Keratinocyte (primary cell): Measurements from ENCODE around the gene GPRIN1. TPM values are rescaled to one million over a fixed set of nuclear protein-coding genes. Genes with fewer than 3 reads are reported as not detected.

Source experiments
- DNase-seq: peaks from one replicate; pipeline ENCODE4 v3.0.0-alpha.2; 2011; ENCODE audit warnings: low read depth, missing footprints, low spot score
- FAIRE-seq: peaks from 2 replicates; lab custom pipeline; 2011; peaks lifted over from hg19 to GRCh38; lab: Jason Lieb, UNC
- H2AFZ ChIP-seq: 2 replicates; pipeline ENCODE4 v1.6.0; 2012; ENCODE audit warnings: low read length, control low read depth, inconsistent platforms; ENCODE audit not compliant: control insufficient read depth
- H3K27ac ChIP-seq: 2 replicates; pipeline ENCODE4 v1.5.1; 2011; ENCODE audit warnings: low read length; ENCODE audit not compliant: control insufficient read depth, insufficient read depth
- H3K27me3 ChIP-seq: 3 replicates; pipeline ENCODE4 v1.6.0; 2011; ENCODE audit warnings: low read length; ENCODE audit not compliant: control insufficient read depth, insufficient read depth; ENCODE audit errors: extremely low read depth
- H3K36me3 ChIP-seq, 2 experiments: 2 replicates in 1 of 2; 3 replicates in 1 of 2; pipeline ENCODE4 v1.5.1; 2011; ENCODE audit warnings: low read length in 2 of 2, mild to moderate bottlenecking in 1 of 2; ENCODE audit not compliant: control insufficient read depth in 2 of 2, insufficient read depth in 2 of 2; ENCODE audit errors: extremely low read depth in 1 of 2
- H3K4me1 ChIP-seq: 3 replicates; pipeline ENCODE4 v1.5.1; 2011; ENCODE audit warnings: low read length; ENCODE audit not compliant: control insufficient read depth, insufficient read depth; ENCODE audit errors: extremely low read depth
- H3K4me2 ChIP-seq: 3 replicates; pipeline ENCODE4 v1.6.0; 2011; ENCODE audit warnings: low read depth, low read length; ENCODE audit not compliant: control insufficient read depth, insufficient read depth; ENCODE audit errors: extremely low read depth
- H3K4me3 ChIP-seq, 3 experiments: fragments of 200-600 bp in 1 of 3; sonication (generic) in 1 of 3; 2 replicates in 2 of 3; 3 replicates in 1 of 3; pipeline ENCODE4 v1.5.1; 2011 to 2016; ENCODE audit warnings: low read length in 3 of 3, mild to moderate bottlenecking in 3 of 3, control low read depth in 2 of 3, inconsistent platforms in 1 of 3, low read depth in 1 of 3, mixed read lengths in 1 of 3, mixed run types in 1 of 3, moderate library complexity in 1 of 3; ENCODE audit not compliant: control insufficient read depth in 2 of 3, insufficient read depth in 2 of 3; ENCODE audit errors: extremely low read depth in 1 of 3
- H3K79me2 ChIP-seq: 2 replicates; pipeline ENCODE4 v1.6.0; 2012; ENCODE audit warnings: low read length; ENCODE audit not compliant: control insufficient read depth, insufficient read depth
- H3K9ac ChIP-seq: 3 replicates; pipeline ENCODE4 v1.6.0; 2011; ENCODE audit warnings: low read length; ENCODE audit not compliant: control insufficient read depth, insufficient read depth; ENCODE audit errors: extremely low read depth
- H3K9me1 ChIP-seq: 3 replicates; pipeline ENCODE4 v1.6.0; 2011; ENCODE audit warnings: low read length; ENCODE audit not compliant: control insufficient read depth, insufficient read depth; ENCODE audit errors: extremely low read depth
- H3K9me3 ChIP-seq: 2 replicates; pipeline ENCODE4 v1.5.1; 2012; ENCODE audit warnings: low read depth, low read length; ENCODE audit not compliant: control insufficient read depth
- H4K20me1 ChIP-seq: 3 replicates; pipeline ENCODE4 v1.6.0; 2011; ENCODE audit warnings: low read length; ENCODE audit not compliant: control insufficient read depth, insufficient read depth; ENCODE audit errors: extremely low read depth
- EZH2 ChIP-seq: IDR thresholded peaks from one replicate; pipeline ENCODE4 v1.6.1; 2012; ENCODE audit warnings: inconsistent platforms, mild to moderate bottlenecking, low read length, moderate library complexity
- dilution Hi-C: fragments of 300-500 bp; cut with MboI; formaldehyde crosslinking; loops from one replicate; pipeline ENCODE4 v1.7.0; 2020; ENCODE audit warnings: low sequenced_read_pairs; ENCODE audit not compliant: extremely low pct_ligation_motif_present
- polyA plus RNA-seq, 5 experiments: library from polyadenylated mRNA; depleted of rRNA in 3 of 5; stranded (reverse) in 3 of 5; stranded (forward) in 1 of 5; unstranded in 1 of 5; fragments of >200 nt; gene quantifications; 1 replicate in 1 of 5; 2 replicates in 3 of 5; 3 replicates in 1 of 5; pipeline versions ENCODE4 v1.2.1 to v1.2.3, GENCODE V29; 2011 to 2012; ENCODE audit warnings: missing spikeins in 2 of 5, low read depth in 1 of 5, low replicate concordance in 1 of 5
- TF ChIP-seq, protein P1 (sequence below), 3 experiments: IDR thresholded peaks in 1 of 3; conservative IDR thresholded peaks in 1 of 3; optimal IDR thresholded peaks in 1 of 3; 2 replicates in 2 of 3; 3 replicates in 1 of 3; pipeline versions ENCODE3 to v1.5.1; 2011; ENCODE audit warnings: low read length in 3 of 3, mild to moderate bottlenecking in 3 of 3, moderate library complexity in 2 of 3, control low read depth in 1 of 3, inconsistent platforms in 1 of 3; ENCODE audit not compliant: insufficient read depth in 2 of 3; ENCODE audit errors: extremely low read depth in 1 of 3

The GPRIN1 gene
- polyA plus RNA-seq, 1 donor (not counting 4 experiments of a cell fraction or from before 2014, with no cell fraction given), result 4.0 TPM

DNA sequence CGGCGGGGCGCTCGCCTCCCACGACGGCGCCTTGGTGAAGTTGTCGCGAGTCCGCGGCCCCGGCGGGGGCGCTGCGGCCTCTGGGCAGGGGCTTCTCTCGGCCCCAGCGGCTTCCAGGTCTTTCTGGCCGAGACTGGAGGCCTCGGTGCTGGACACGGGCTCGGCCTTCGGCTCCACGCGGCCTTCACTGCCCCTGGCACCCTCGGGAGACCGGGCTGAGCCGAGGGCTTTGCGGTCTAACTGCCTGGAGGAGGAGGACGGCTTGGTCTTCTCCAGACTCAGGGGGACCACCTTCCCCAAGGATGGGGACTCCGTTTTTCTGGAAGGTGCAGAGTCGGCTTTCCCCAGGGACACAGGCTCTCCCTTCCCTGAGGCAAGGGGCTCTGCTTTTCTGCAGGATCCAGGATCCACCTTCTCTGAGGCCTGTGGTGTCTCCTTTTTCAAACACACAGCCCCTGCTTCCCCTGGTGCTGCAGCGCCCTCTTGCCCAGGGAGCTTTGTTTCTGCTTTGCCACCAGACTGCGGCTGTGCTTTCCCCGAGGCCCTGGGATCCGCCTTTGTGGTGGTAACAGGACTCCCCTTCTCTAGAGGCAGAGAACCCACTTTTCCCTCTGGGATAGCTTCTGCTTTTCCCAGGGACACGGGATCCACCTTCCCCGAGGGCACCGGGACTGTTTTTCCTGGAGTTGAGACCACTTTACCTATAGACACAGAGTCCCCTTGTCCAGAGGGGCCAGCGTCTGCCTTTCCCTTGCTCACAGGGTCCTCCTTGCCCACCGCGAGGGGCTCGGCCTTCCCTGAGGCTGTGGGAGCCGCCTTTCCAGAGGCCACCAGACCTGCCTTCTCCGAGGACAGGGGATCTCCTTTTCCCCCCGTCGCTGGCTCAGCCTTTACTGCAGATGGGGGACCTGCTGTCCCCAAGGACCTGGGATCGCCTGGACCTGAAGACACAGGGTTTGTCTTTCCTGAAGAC, 12.3 kb downstream of the GPRIN1 start:
- H2AFZ ChIP-seq, result no peak overlapping the region
- no peaks in the 10 kb centered on the region for H3K4me1 ChIP-seq
- dilution Hi-C loops, result no loop called here
- FAIRE-seq (no peak), DNase-seq (no peak)
- no peaks in the 10 kb centered on the region for H4K20me1 ChIP-seq
- H3K79me2 ChIP-seq, result no peaks in the 10 kb centered on the region
- H3K9me3 ChIP-seq, result no peaks in the 10 kb centered on the region
- H3K36me3 ChIP-seq, result peaks cover 3 to 4% of the 10 kb centered on the region in 2 experiments
- no peak overlapping the region for H3K9ac ChIP-seq
- TF ChIP-seq, protein P1, sequence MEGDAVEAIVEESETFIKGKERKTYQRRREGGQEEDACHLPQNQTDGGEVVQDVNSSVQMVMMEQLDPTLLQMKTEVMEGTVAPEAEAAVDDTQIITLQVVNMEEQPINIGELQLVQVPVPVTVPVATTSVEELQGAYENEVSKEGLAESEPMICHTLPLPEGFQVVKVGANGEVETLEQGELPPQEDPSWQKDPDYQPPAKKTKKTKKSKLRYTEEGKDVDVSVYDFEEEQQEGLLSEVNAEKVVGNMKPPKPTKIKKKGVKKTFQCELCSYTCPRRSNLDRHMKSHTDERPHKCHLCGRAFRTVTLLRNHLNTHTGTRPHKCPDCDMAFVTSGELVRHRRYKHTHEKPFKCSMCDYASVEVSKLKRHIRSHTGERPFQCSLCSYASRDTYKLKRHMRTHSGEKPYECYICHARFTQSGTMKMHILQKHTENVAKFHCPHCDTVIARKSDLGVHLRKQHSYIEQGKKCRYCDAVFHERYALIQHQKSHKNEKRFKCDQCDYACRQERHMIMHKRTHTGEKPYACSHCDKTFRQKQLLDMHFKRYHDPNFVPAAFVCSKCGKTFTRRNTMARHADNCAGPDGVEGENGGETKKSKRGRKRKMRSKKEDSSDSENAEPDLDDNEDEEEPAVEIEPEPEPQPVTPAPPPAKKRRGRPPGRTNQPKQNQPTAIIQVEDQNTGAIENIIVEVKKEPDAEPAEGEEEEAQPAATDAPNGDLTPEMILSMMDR (optimal IDR thresholded peaks at IDR 0.05 in 1 of 3, IDR thresholded peaks at IDR 0.05 in 1 of 3, conservative IDR thresholded peaks at IDR 0.05 in 1 of 3; ENCODE audit: extremely low read depth in 1 of 3, insufficient read depth in 2 of 3, low read length in 3 of 3), result peak in 1 of 3 experiments; percentile 3
- TF ChIP-seq EZH2, result no peak
- H3K9me1 ChIP-seq, result no peaks in the 10 kb centered on the region
- no peak overlapping the region for H3K4me3 ChIP-seq
- H3K27me3 ChIP-seq, result no peaks in the 10 kb centered on the region
- no peak overlapping the region for H3K4me2 ChIP-seq
- H3K27ac ChIP-seq, result no peak overlapping the region

- no peak overlapping the region for H3K27ac ChIP-seq
- no peaks in the 10 kb centered on the region for H4K20me1 ChIP-seq
- no peaks in the 10 kb centered on the region for H3K4me1 ChIP-seq
- DNase-seq (no peak), FAIRE-seq (no peak)
- H3K4me3 ChIP-seq, result no peak overlapping the region
- H3K9me1 ChIP-seq, result no peaks in the 10 kb centered on the region
- H3K9me3 ChIP-seq, result peaks cover 2% of the 10 kb centered on the region
- H3K9ac ChIP-seq, result no peak overlapping the region
- no peak overlapping the region for H2AFZ ChIP-seq
- H3K27me3 ChIP-seq, result no peaks in the 10 kb centered on the region
- peaks cover 3 to 4% of the 10 kb centered on the region in 2 experiments for H3K36me3 ChIP-seq
- no peak overlapping the region for H3K4me2 ChIP-seq
- TF ChIP-seq, protein P1 (optimal IDR thresholded peaks at IDR 0.05 in 1 of 3, IDR thresholded peaks at IDR 0.05 in 1 of 3, conservative IDR thresholded peaks at IDR 0.05 in 1 of 3; ENCODE audit: extremely low read depth in 1 of 3, insufficient read depth in 2 of 3, low read length in 3 of 3), result no peak
- TF ChIP-seq EZH2, result no peak
- H3K79me2 ChIP-seq, result no peaks in the 10 kb centered on the region
- dilution Hi-C loops, result no loop called here
Observed at GRCh38 chr5:176596689-176597416, 13.1 kb downstream of the GPRIN1 start.
